IPS-NIHi7 (cell line): ENCODE measurements around the gene CRADD.
A peak's percentile ranks its signal among the peaks of the same experiment; 100 is the strongest.

Experiments used
- DNase-seq: peaks from one replicate; pipeline ENCODE4 v3.0.0; 2012; ENCODE audit warnings: mixed read lengths; ENCODE audit errors: extremely low spot score

CRADD gene

GRCh38 chr12:93671044-93671443 lies 6.1 kb upstream of the CRADD start:
- no peak for DNase-seq

GRCh38 chr12:93673084-93673483 lies 4.1 kb upstream of the CRADD start:
- no peak for DNase-seq

- no peak for DNase-seq
Measured at GRCh38 chr12:93674386-93674785, 2.8 kb upstream of the CRADD start.

GRCh38 chr12:93676408-93677194 lies 574 bp upstream of the CRADD start:
- no peak for DNase-seq

GRCh38 chr12:93678779-93679178 lies 1.6 kb downstream of the CRADD start:
- DNase-seq = no peak

- DNase-seq = no peak
Measured at GRCh38 chr12:93679308-93679925, 2.2 kb downstream of the CRADD start.

- DNase-seq = no peak
Measured at GRCh38 chr12:93680006-93680405, 2.8 kb downstream of the CRADD start.

- peak; percentile 50 for DNase-seq
Measured at GRCh38 chr12:93682846-93683261, 5.7 kb downstream of the CRADD start.

- no peak for DNase-seq
Measured at GRCh38 chr12:93683410-93683809, 6.2 kb downstream of the CRADD start.

- DNase-seq = no peak
Measured at GRCh38 chr12:93684716-93685115, 7.5 kb downstream of the CRADD start.

- DNase-seq = no peak
Measured at GRCh38 chr12:93686572-93687356, 9.6 kb downstream of the CRADD start.

- no peak for DNase-seq
Measured at GRCh38 chr12:93689076-93689834, 12.1 kb downstream of the CRADD start.

GRCh38 chr12:93696462-93696861 lies 19.3 kb downstream of the CRADD start:
- DNase-seq = no peak

- DNase-seq = no peak
Measured at GRCh38 chr12:93698307-93699092, 21.3 kb downstream of the CRADD start.

- no peak for DNase-seq
Measured at GRCh38 chr12:93699271-93700145, 22.3 kb downstream of the CRADD start.

- no peak for DNase-seq
Measured at GRCh38 chr12:93702707-93703315, 25.6 kb downstream of the CRADD start.

- DNase-seq = no peak
Measured at GRCh38 chr12:93704122-93704521, 26.9 kb downstream of the CRADD start.

- no peak for DNase-seq
Measured at GRCh38 chr12:93704625-93705024, 27.4 kb downstream of the CRADD start.

- no peak for DNase-seq
Measured at GRCh38 chr12:93705237-93705636, 28.1 kb downstream of the CRADD start.

GRCh38 chr12:93706387-93706786 lies 29.2 kb downstream of the CRADD start:
- no peak for DNase-seq
